ENCODE results near the gene TNNI3K.

GRCh38 chr1:74504125-74504932, 269.1 kb downstream of the TNNI3K start:
- peak; percentile 81 for TF ChIP-seq CTCF (IDR thresholded peaks at IDR 0.05)
- TF ChIP-seq USF1 (IDR thresholded peaks at IDR 0.05; ENCODE audit: borderline replicate concordance, low read depth) = no peak
- TF ChIP-seq RAD21 (IDR thresholded peaks at IDR 0.05; ENCODE audit: low read length) = peak; percentile 84
- TF ChIP-seq RXRA (IDR thresholded peaks at IDR 0.05; ENCODE audit: borderline replicate concordance, low read depth) = no peak
- TF ChIP-seq JUND (IDR thresholded peaks at IDR 0.05) = no peak
- no peak for TF ChIP-seq SIN3A (IDR thresholded peaks at IDR 0.05; ENCODE audit: borderline replicate concordance, low read depth, low read length)

Measured in SK-N-SH (cell line).